ENCODE data around the gene LIPF. TPM values are rescaled to one million over a fixed set of nuclear protein-coding genes. Genes with fewer than 3 reads are reported as not detected.

The LIPF gene
- total and polyA plus RNA-seq, 2 of the 4 experiments (the other 2 are of a cell fraction): not detected

- no peak for ATAC-seq (ENCODE audit: low read depth)
- POLR2A ChIA-PET (ENCODE audit: unreplicated experiment): no interaction called here
- DNase-seq: peak; percentile 35
- no peak overlapping the region for H2BK20ac ChIP-seq (ENCODE audit: low read depth, low read length)
- H2BK120ac ChIP-seq (ENCODE audit: low read depth, low read length): no peak overlapping the region
- H3K36me3 ChIP-seq (ENCODE audit: control insufficient read depth, insufficient read depth, low read length): no peaks in the 10 kb centered on the region
- H3K9me3 ChIP-seq (ENCODE audit: control insufficient read depth, insufficient read depth, low read length): no peaks in the 10 kb centered on the region
- no peak overlapping the region for H3K56ac ChIP-seq (ENCODE audit: extremely low read depth, insufficient read depth, low read length)
- no peaks in the 10 kb centered on the region for H3K9me1 ChIP-seq (ENCODE audit: insufficient read depth, low read length)
- no peak overlapping the region for H4K91ac ChIP-seq (ENCODE audit: insufficient read depth, low read depth, low read length)
- WGBS, 2 experiments (ENCODE audit: extremely low coverage in 2 of 2, insufficient read length in 1 of 2): no CpG with 5 or more reads among the region's 4 CpGs
- no peak overlapping the region for H4K8ac ChIP-seq (ENCODE audit: low read depth in 2 of 2, low read length in 2 of 2)
- peaks cover 8% of the 10 kb centered on the region; the same call in 1 of the 2 replicates for H3K27me3 ChIP-seq (ENCODE audit: control insufficient read depth, insufficient read depth, low read length)
- H2AK9ac ChIP-seq (replicated peaks; ENCODE audit: low read depth, low read length, poor library complexity): no peak overlapping the region
- no peak overlapping the region for H3K4me3 ChIP-seq (ENCODE audit: insufficient read depth, low read depth, low read length)
- no peak overlapping the region for H2AK5ac ChIP-seq (ENCODE audit: low read depth, low read length)
- H3K27ac ChIP-seq (ENCODE audit: insufficient read depth, low read length): no peak overlapping the region
- H2AFZ ChIP-seq (replicated peaks; ENCODE audit: low read length, poor library complexity): no peak overlapping the region
- CTCF ChIA-PET: interaction anchor here (0.9 kb wide), 1 partner anchor 9 kb away, joined by 6 read pairs; no protein-coding TSS in a partner anchor
- H2BK5ac ChIP-seq (ENCODE audit: low read depth, low read length, poor library complexity, severe bottlenecking): no peak overlapping the region
- H3K23ac ChIP-seq (ENCODE audit: low read depth, low read length): no peak overlapping the region
- no peaks in the 10 kb centered on the region for H3K79me1 ChIP-seq (ENCODE audit: low read depth in 1 of 2, low read length in 2 of 2)
- H2BK15ac ChIP-seq (ENCODE audit: low read depth, low read length): no peak overlapping the region
- no peak overlapping the region for H3K4ac ChIP-seq (ENCODE audit: low read depth, low read length)
- no peak overlapping the region for H4K5ac ChIP-seq (ENCODE audit: low read depth, low read length)
- dilution Hi-C loops (cut with HindIII; ENCODE audit: low sequenced_read_pairs, unreplicated experiment): no loop called here
- intact Hi-C loops (cut with micrococcal nuclease): no loop called here
- no peaks in the 10 kb centered on the region for H4K20me1 ChIP-seq (ENCODE audit: insufficient read depth, low read length)
- no peaks in the 10 kb centered on the region for H3K4me1 ChIP-seq (ENCODE audit: control insufficient read depth, insufficient read depth, low read length)
- H3K18ac ChIP-seq (ENCODE audit: low read depth, low read length): no peak overlapping the region
- no peak for TF ChIP-seq RAD21 (IDR thresholded peaks at IDR 0.05; ENCODE audit: low read length)
- TF ChIP-seq SMC3 (IDR thresholded peaks at IDR 0.05; ENCODE audit: low read depth, low read length): no peak
- TF ChIP-seq CEBPB (IDR thresholded peaks at IDR 0.05; ENCODE audit: low read depth, low read length): no peak
- no peak for TF ChIP-seq POLR2A (IDR thresholded peaks at IDR 0.05; ENCODE audit: low read depth, low read length)
- TF ChIP-seq FOS (IDR thresholded peaks at IDR 0.05; ENCODE audit: low read depth, low read length): no peak
- no peak for TF ChIP-seq RCOR1 (IDR thresholded peaks at IDR 0.05; ENCODE audit: insufficient replicate concordance, low read length)
- TF ChIP-seq CTCF (conservative IDR thresholded peaks at IDR 0.05; ENCODE audit: low read depth, low read length): no peak
- no peak for TF ChIP-seq ELK1 (IDR thresholded peaks at IDR 0.05; ENCODE audit: borderline replicate concordance, low read depth, low read length)
- no peak for TF ChIP-seq MAZ (IDR thresholded peaks at IDR 0.05; ENCODE audit: borderline replicate concordance, low read depth, low read length)
- TF ChIP-seq RFX5 (IDR thresholded peaks at IDR 0.05; ENCODE audit: low read depth, low read length): no peak
- TF ChIP-seq NFE2L2 (IDR thresholded peaks at IDR 0.05; ENCODE audit: low read depth, low read length): no peak
- no peak for TF ChIP-seq USF2 (IDR thresholded peaks at IDR 0.05; ENCODE audit: low read depth, low read length)
- TF ChIP-seq BHLHE40 (IDR thresholded peaks at IDR 0.05; ENCODE audit: low read depth, low read length): no peak
- no peak for TF ChIP-seq MXI1 (IDR thresholded peaks at IDR 0.05; ENCODE audit: borderline replicate concordance, low read depth, low read length)
- no peak for TF ChIP-seq MAFK (IDR thresholded peaks at IDR 0.05; ENCODE audit: low read depth, low read length)
- no peak for TF ChIP-seq CHD1 (IDR thresholded peaks at IDR 0.05; ENCODE audit: low read depth, low read length)
- H3K9ac ChIP-seq (ENCODE audit: low read depth, low read length): no peak overlapping the region
- in situ Hi-C loops (cut with MboI; ENCODE audit: low sequenced_read_pairs): no loop called here
- no peak overlapping the region for H3K14ac ChIP-seq (replicated peaks; ENCODE audit: low read depth, low read length)
- BruUV-seq (replicated peaks): no TSS peak
- no peak overlapping the region for H3K4me2 ChIP-seq (ENCODE audit: low read depth, low read length)
These were observed 38.8 kb downstream of the LIPF start for GRCh38 chr10:88702848-88703597.
